ENCODE data around the gene MRPS12.

DNA sequence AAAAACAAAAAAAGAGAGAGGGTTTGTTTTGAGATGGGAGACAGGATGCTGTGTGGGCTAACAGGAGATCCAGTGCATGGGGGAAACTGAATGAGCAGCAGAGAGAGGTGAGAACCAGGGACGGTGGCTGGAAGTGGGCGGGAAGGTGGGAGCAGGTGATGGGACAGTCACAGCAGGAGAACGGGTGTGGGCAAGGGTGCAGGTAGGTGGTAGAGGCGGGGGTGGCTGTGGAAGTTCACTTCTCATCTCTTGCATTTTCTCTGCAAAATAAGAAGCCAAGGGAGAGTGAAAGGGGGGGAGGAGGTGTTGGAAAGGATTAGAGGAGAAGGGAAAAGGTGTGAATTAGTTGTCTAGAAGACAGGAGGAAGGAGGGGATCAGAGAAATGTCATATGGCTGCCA lies 22.9 kb downstream of the MRPS12 start:
- TF ChIP-seq CTCF (IDR thresholded peaks at IDR 0.05; ENCODE audit: insufficient read depth, low read length, poor library complexity, severe bottlenecking), result no peak
- no peak for TF ChIP-seq EZH2phosphoT487 (conservative IDR thresholded peaks at IDR 0.05; ENCODE audit: low read length)
